GM10266 (cell line): Measurements from ENCODE around the gene PIP4K2B.
A peak's percentile ranks its signal among the peaks of the same experiment; 100 is the strongest.
"Not testable (repeated sequence)": the region's sequence is repeated elsewhere in the genome, so short reads cannot be mapped to it uniquely, and the experiment has no call there.

Experiments
- DNase-seq: peaks from one replicate; pipeline ENCODE4 v3.0.0; 2012; ENCODE audit errors: extremely low spot score
- CTCF ChIP-seq: IDR thresholded peaks from 2 replicates; pipeline ENCODE4 v1.5.1; 2012; ENCODE audit warnings: mild to moderate bottlenecking, low read depth; ENCODE audit not compliant: control insufficient read depth, insufficient read depth; ENCODE audit errors: missing control alignments

PIP4K2B gene

GRCh38 chr17:38800237-38800760, 943 bp upstream of the PIP4K2B start:
- DNase-seq: no peak
- TF ChIP-seq CTCF: no peak

DNA sequence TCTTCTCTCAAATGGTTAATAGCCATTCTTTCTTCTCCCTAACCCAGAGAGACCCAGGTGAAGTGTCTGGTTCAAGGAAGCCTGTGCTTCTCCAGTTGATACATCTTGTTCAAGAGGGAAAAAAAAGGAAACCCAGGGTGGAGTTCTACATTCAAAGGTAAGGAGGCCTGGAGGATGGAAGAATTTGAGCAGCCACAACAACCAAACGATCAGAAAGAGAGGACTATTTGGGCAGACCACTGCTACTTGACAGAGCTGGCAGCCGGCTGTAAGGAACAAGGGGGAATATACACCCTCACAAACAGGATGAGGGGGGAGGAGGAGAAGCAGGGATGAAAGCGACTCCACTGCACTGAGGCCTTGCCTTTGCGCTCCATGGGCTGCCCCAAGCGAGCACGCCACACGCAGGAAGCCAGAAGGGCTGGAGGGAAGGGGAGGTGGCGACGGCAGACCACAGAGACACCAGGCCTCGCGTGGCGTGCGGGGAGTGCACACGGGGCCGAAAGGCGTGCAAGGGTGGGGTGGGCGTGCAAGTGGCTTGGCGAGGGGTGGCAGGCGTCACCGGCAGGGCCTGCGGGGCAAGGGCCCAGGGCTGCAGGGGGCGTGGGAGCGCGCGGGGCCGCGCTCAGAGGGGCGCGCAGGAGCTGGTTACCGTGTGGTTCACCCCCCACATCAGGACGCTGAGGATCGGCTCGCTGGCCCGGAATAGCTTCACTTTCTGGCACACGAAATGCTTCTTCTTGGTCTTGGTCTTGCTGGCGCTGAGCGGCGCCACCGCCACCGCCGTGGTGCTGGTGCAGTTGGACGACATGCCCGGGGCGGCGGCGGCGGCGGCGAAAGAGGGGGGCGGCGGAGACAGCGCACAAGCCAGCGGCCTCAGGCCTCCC, 499 bp downstream of the PIP4K2B start:
- DNase-seq: peak; percentile 60
- no peak for TF ChIP-seq CTCF

- no peak for TF ChIP-seq CTCF
- DNase-seq: no peak
Observed at GRCh38 chr17:38797828-38798227, 1.5 kb downstream of the PIP4K2B start.

- DNase-seq: no peak
- no peak for TF ChIP-seq CTCF
Observed at GRCh38 chr17:38797158-38797490, 2.2 kb downstream of the PIP4K2B start.

DNA sequence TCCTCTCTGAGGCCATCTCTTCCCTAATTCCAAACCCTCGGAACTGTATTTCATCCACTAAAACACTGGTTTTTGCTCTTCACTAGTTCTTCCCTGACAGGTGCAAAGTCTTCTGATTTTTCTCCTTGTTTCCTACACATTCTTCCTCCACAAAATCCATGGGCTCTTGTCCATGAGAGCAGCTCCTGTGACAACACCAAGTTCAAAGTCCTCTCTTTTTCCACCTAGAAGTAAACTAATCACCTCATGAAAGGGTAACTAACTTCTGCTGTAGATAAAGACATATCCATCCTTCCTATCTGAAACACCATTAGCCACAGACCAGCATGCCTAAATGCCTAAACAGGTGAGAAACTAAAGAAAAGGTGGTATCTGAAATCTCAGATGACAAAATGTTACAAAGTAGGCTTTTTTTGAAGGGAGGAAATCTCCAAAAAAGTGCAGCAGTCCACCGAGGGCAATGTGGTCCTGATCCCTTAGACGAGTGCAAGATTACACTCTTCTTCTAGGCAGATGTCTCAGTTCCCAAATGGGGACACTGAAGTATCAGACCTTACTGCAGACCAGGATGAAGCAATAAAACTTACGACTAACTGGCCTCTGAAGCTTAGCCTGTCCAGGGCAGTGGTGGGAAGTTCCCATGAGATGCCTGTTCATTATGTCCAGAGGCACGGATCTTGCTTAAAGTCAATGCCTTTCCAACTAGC, 2.8 kb downstream of the PIP4K2B start:
- TF ChIP-seq CTCF: no peak
- DNase-seq: no peak

DNA sequence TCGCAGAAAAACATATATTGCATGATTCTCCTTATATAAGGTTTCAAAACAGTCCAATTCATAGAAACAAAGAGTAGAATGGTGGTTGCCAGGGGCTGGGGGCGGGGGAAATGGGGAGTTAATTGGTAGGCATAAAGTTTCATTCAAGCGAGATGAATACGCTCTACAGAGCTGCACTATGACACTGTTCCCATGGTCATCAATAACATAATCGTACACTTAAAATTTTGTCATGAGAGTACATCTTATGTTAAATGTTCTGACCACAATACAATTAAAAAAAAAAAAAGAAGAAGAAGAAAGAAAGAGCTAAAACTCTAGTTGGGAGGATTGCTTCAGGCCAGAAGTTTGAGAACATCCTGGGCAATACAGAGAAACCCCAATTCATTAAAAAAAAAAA, 5.1 kb downstream of the PIP4K2B start:
- no peak for TF ChIP-seq CTCF
- DNase-seq: no peak

- TF ChIP-seq CTCF: no peak
- DNase-seq: no peak
Observed at GRCh38 chr17:38791162-38791561, 8.2 kb downstream of the PIP4K2B start.

GRCh38 chr17:38790148-38790707, 9.1 kb downstream of the PIP4K2B start:
- not testable (repeated sequence) for DNase-seq
